Vagina (tissue), 2 donors: ENCODE measurements around the gene PLA2G2D. TPM values are rescaled to one million over a fixed set of nuclear protein-coding genes. Genes with fewer than 3 reads are reported as not detected.

Experiments
- DNase-seq, 2 donors: peaks; one replicate each; pipeline ENCODE4 v3.0.0-alpha.2; 2017; ENCODE audit errors: extremely low spot score in 2 of 2
- H3K27ac ChIP-seq: fragments of 200-600 bp; sonication (generic); one replicate; pipeline ENCODE4 v1.5.1; 2019
- H3K27me3 ChIP-seq: fragments of 200-600 bp; sonication (generic); one replicate; pipeline ENCODE4 v1.5.1; 2019
- H3K36me3 ChIP-seq, 2 donors: fragments of 200-600 bp; sonication (generic); one replicate each; pipeline ENCODE4 v1.5.1; 2017 to 2019
- H3K4me1 ChIP-seq: fragments of 200-600 bp; sonication (generic); one replicate; pipeline ENCODE4 v1.5.1; 2019
- H3K4me3 ChIP-seq, 2 donors: fragments of 200-600 bp; sonication (generic); 1 replicate in 1 of 2; 2 replicates in 1 of 2; pipeline ENCODE4 v1.5.1; 2016 to 2019
- H3K9me3 ChIP-seq: fragments of 200-600 bp; sonication (generic); one replicate; pipeline ENCODE4 v1.5.1; 2019
- POLR2A ChIP-seq, 2 donors: fragments of 450-650 bp; IDR thresholded peaks; one replicate each; pipeline ENCODE4 v1.6.1; 2017; ENCODE audit warnings: antibody characterized with exemption in 2 of 2, mild to moderate bottlenecking in 2 of 2, moderate library complexity in 2 of 2
- POLR2AphosphoS5 ChIP-seq, 2 donors: sonication (generic); formaldehyde crosslinking; IDR thresholded peaks; one replicate each; pipeline ENCODE4 v1.9.0; 2017; ENCODE audit warnings: antibody characterized with exemption in 2 of 2, mild to moderate bottlenecking in 2 of 2, low read depth in 1 of 2; ENCODE audit not compliant: insufficient read depth in 1 of 2
- intact Hi-C: fragments of 100-400 bp; cut with DNase I; formaldehyde crosslinking; loops from one replicate; pipeline ENCODE4 v1.15.1; 2023
- total RNA-seq: library from RNA; depleted of rRNA; stranded (reverse); fragments of >200 nt; gene quantifications from one replicate; pipeline ENCODE4 v1.2.3, GENCODE V29; 2016
- TF ChIP-seq, protein P1 (sequence below), 3 experiments: fragments of 450-650 bp in 2 of 3; fragments of 200-600 bp in 1 of 3; sonication (generic) in 1 of 3; IDR thresholded peaks; one replicate each; pipeline ENCODE4 v1.5.1; 2017 to 2019; ENCODE audit warnings: antibody characterized with exemption in 3 of 3, mild to moderate bottlenecking in 2 of 3, moderate library complexity in 2 of 3

The PLA2G2D gene
- total RNA-seq, 1 donor from 2014 or later, result not detected

DNA sequence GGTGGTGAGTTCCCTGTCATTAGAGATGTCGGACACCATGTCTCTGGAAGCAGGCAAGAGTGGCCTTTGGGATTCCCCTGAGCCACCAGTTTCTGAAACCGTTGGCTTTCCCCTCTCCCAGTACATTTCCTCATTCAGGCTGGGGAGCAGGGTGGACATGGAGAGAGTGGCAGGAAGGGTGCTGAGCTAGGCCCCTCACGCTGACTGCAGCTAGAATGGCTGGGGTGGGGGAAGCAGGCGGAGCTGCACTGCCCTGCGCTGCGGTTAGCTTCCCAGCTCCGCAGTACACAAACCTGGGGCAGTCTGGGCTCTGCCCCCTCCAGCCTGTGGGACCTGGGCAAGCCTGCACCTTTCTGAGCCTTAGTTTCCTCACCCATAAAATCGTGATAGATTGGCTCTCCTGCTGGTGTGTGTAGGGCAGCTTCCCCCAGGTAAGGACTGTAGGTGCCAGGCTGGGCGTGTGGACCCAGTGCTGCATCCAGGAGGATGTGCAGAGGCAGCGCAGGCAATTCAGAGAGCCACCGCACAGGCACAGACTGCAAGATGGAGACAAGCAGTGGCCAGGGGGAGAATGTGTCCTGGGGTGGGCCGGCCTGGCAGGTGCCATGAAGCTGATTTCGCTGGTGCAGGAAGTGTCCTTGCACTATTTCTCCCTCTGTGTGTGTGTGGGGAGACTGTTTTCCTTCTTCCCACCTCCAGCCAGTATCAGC lies 22.8 kb upstream of the PLA2G2D start:
- Histone ChIP-seq H3K27me3 (no peaks in the 10 kb centered on the region), H3K9me3 (no peaks in the 10 kb centered on the region), H3K36me3 (no peaks in the 10 kb centered on the region), H3K27ac (no peak overlapping the region), H3K4me3 (no peak overlapping the region), H3K4me1 (no peaks in the 10 kb centered on the region)
- TF ChIP-seq POLR2AphosphoS5 (IDR thresholded peaks at IDR 0.05; ENCODE audit: insufficient read depth in 1 of 2, low read depth in 1 of 2), result no peak
- TF ChIP-seq, protein P1, sequence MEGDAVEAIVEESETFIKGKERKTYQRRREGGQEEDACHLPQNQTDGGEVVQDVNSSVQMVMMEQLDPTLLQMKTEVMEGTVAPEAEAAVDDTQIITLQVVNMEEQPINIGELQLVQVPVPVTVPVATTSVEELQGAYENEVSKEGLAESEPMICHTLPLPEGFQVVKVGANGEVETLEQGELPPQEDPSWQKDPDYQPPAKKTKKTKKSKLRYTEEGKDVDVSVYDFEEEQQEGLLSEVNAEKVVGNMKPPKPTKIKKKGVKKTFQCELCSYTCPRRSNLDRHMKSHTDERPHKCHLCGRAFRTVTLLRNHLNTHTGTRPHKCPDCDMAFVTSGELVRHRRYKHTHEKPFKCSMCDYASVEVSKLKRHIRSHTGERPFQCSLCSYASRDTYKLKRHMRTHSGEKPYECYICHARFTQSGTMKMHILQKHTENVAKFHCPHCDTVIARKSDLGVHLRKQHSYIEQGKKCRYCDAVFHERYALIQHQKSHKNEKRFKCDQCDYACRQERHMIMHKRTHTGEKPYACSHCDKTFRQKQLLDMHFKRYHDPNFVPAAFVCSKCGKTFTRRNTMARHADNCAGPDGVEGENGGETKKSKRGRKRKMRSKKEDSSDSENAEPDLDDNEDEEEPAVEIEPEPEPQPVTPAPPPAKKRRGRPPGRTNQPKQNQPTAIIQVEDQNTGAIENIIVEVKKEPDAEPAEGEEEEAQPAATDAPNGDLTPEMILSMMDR (IDR thresholded peaks at IDR 0.05), result no peak
- no peak for TF ChIP-seq POLR2A (IDR thresholded peaks at IDR 0.05)
- intact Hi-C loops, result no loop called here
- no peak for DNase-seq

DNA sequence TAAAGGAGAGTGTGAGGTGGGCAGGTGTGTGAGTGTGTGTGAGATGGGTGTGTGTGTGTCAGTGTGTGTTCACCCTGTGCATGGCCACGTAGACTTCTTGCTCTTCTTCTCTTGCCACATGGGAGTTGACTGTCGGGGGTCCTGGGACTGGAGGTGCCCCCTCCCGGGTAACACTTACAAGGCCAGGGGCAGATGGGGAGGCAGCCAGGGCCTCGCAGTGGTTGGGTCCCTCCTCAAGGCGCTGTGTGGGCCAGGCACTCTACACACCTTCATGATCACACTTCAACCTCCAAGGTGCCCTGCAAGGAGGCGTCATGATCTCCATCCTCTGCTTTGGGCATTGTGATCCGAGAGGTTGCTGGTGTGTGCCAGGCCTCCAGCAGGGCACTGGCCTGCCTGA lies 22.1 kb upstream of the PLA2G2D start:
- DNase-seq, result no peak
- H3K36me3 ChIP-seq, result no peaks in the 10 kb centered on the region
- TF ChIP-seq POLR2A (IDR thresholded peaks at IDR 0.05), result no peak
- TF ChIP-seq POLR2AphosphoS5 (IDR thresholded peaks at IDR 0.05; ENCODE audit: insufficient read depth in 1 of 2, low read depth in 1 of 2), result no peak
- TF ChIP-seq, protein P1 (IDR thresholded peaks at IDR 0.05), result no peak
- H3K9me3 ChIP-seq, result no peaks in the 10 kb centered on the region
- no peaks in the 10 kb centered on the region for H3K4me1 ChIP-seq
- no peaks in the 10 kb centered on the region for H3K27me3 ChIP-seq
- no peak overlapping the region for H3K27ac ChIP-seq
- no peak overlapping the region for H3K4me3 ChIP-seq
- intact Hi-C loops, result no loop called here

DNA sequence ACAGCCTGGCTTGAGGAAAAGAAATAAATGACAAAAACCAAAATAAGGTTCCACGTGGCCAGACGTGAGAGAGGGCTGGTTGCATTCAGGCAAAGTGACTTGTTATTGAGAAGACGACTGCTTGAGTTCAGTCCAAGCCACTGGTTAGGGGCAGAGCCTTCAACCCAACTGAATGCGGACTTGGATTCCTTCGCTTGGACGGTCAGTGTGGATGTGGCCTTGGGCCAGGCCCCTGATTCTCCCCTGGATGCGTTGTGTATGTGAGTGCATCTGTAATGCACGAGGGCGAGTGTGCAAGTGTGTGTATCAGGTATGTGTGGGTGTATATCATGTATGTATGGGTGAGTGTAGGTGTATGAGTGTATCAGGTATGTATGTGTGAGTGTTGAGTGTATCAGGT lies 21.7 kb upstream of the PLA2G2D start:
- Histone ChIP-seq H3K36me3 (no peaks in the 10 kb centered on the region), H3K9me3 (no peaks in the 10 kb centered on the region), H3K4me1 (no peaks in the 10 kb centered on the region), H3K27me3 (no peaks in the 10 kb centered on the region), H3K4me3 (no peak overlapping the region), H3K27ac (no peak overlapping the region)
- TF ChIP-seq POLR2A (IDR thresholded peaks at IDR 0.05) (no peak), POLR2AphosphoS5 (IDR thresholded peaks at IDR 0.05; ENCODE audit: insufficient read depth in 1 of 2, low read depth in 1 of 2) (no peak)
- TF ChIP-seq, protein P1 (IDR thresholded peaks at IDR 0.05), result no peak
- intact Hi-C loops, result no loop called here
- no peak for DNase-seq

DNA sequence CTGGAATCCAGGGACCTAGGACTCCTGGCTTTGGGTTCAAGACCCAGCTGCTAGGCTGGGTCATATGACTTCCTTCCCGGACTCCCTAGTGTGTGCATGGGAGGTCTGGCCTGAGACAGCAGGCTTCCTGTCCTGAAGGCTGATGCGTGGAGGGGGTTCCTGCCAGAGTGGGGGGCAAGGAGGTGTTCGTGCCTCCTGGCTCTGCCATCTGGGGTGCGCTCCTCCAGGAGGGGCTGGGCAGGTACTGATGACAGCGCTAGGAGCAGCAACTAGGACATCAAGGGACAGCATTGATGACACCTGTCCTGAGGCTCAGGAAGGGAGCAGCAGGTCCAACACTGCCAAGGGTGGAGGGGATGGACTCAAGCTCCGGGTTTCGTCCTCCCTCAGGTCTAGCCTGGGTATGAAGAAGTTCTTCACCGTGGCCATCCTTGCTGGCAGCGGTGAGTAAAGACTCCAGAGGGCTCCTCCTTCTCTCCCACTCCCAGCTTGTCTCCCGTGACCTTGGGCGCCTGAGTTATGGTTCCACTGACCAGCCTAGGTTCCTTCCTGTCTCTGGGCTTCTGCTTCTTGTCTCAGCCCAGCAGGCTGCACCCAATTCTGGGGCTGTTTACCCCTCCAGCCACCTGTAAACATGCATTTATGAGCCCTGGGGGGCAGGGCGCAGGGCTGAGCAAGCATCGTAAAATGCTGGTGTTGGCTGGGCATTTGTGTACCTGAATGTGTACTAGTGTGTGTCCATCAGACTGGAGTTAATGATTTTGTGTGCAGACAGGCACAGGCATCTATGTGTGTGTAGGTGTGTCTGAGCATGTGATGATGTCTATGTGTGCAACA lies 20.7 kb upstream of the PLA2G2D start:
- H3K27ac ChIP-seq, result no peak overlapping the region
- H3K9me3 ChIP-seq, result no peaks in the 10 kb centered on the region
- no peak overlapping the region for H3K4me3 ChIP-seq
- no peaks in the 10 kb centered on the region for H3K27me3 ChIP-seq
- no peaks in the 10 kb centered on the region for H3K36me3 ChIP-seq
- no peaks in the 10 kb centered on the region for H3K4me1 ChIP-seq
- intact Hi-C loops, result no loop called here
- TF ChIP-seq POLR2A (IDR thresholded peaks at IDR 0.05) (no peak), POLR2AphosphoS5 (IDR thresholded peaks at IDR 0.05; ENCODE audit: insufficient read depth in 1 of 2, low read depth in 1 of 2) (no peak)
- TF ChIP-seq, protein P1 (IDR thresholded peaks at IDR 0.05), result no peak
- DNase-seq, result no peak
